Stomach (tissue), 9 donors: Measurements from ENCODE around the gene KNOP1. TPM values are rescaled to one million over a fixed set of nuclear protein-coding genes. Genes with fewer than 3 reads are reported as not detected.
"Not testable (repeated sequence)": the region's sequence is repeated elsewhere in the genome, so short reads cannot be mapped to it uniquely, and the experiment has no call there.

Experiments
- DNase-seq, 2 donors: peaks; one replicate each; pipeline versions ENCODE4 v3.0.0 to v3.0.0-alpha.2; 2013 to 2019
- H3K27ac ChIP-seq, 5 donors: fragments of 200-600 bp in 4 of 5; sonication (generic) in 4 of 5; one replicate each; pipeline ENCODE4 v1.5.1; 2013 to 2019; ENCODE audit warnings: mild to moderate bottlenecking in 1 of 5, moderate library complexity in 1 of 5
- H3K27me3 ChIP-seq, 3 donors: fragments of 200-600 bp; sonication (generic); one replicate each; pipeline ENCODE4 v1.5.1; 2017 to 2019; ENCODE audit warnings: mixed run types in 1 of 3
- H3K36me3 ChIP-seq, 4 donors: fragments of 200-600 bp; sonication (generic); 1 replicate in 3 of 4; 2 replicates in 1 of 4; pipeline ENCODE4 v1.5.1; 2016 to 2019
- H3K4me1 ChIP-seq, 4 donors: fragments of 200-600 bp; sonication (generic); one replicate each; pipeline ENCODE4 v1.5.1; 2016 to 2019
- H3K4me3 ChIP-seq, 4 donors: fragments of 200-600 bp; sonication (generic) in 3 of 4; one replicate each; pipeline ENCODE4 v1.5.1; 2016 to 2019; ENCODE audit warnings: mild to moderate bottlenecking in 1 of 4
- H3K9me3 ChIP-seq, 4 donors: fragments of 200-600 bp; sonication (generic); one replicate each; pipeline ENCODE4 v1.5.1; 2016 to 2019
- EP300 ChIP-seq: sonication (generic); formaldehyde crosslinking; IDR thresholded peaks from one replicate; pipeline ENCODE4 v1.6.1; 2017; ENCODE audit warnings: antibody characterized with exemption
- POLR2A ChIP-seq, 4 donors: fragments of 450-650 bp; IDR thresholded peaks; one replicate each; pipeline ENCODE4 v1.6.1; 2016; ENCODE audit warnings: antibody characterized with exemption in 4 of 4, control low read depth in 2 of 4, mild to moderate bottlenecking in 1 of 4, moderate library complexity in 1 of 4
- POLR2AphosphoS5 ChIP-seq, 3 donors: sonication (generic); formaldehyde crosslinking; IDR thresholded peaks; one replicate each; pipeline ENCODE4 v1.6.1; 2016; ENCODE audit warnings: antibody characterized with exemption in 3 of 3
- WGBS, 5 donors: extraction: QIAGEN DNeasy Blood & Tissue Kit in 3 of 5; methylation state at CpG; one replicate each; pipeline versions ENCODE4 v1.1.5 to v1.1.7; 2013 to 2018; 5-methylcytosine and 5-hydroxymethylcytosine counted together
- intact Hi-C: fragments of 100-400 bp; cut with DNase I; formaldehyde crosslinking; loops from one replicate; pipeline ENCODE4 v1.15.1; 2023; ENCODE audit warnings: low total_unique reads
- polyA plus RNA-seq, 3 donors: library from polyadenylated mRNA; stranded (reverse); fragments of 200-250 nt; gene quantifications; one replicate each; pipeline ENCODE4 v1.2.3, GENCODE V29; 2013
- total RNA-seq, 5 donors: library from RNA; depleted of rRNA; stranded (reverse); fragments of >200 nt; gene quantifications; one replicate each; pipeline versions ENCODE4 v1.1.0 to v1.2.3, GENCODE V29; 2014 to 2016
- TF ChIP-seq, protein P1 (sequence below), 7 experiments: fragments of 450-650 bp in 4 of 7; fragments of 200-600 bp in 3 of 7; sonication (generic) in 3 of 7; IDR thresholded peaks; one replicate each; pipeline ENCODE4 v1.5.1; 2016 to 2019; ENCODE audit warnings: antibody characterized with exemption in 7 of 7, control low read depth in 2 of 7, mild to moderate bottlenecking in 1 of 7
- donor health status: healthy with polysubstance abuse.
- donor health status: Bipolar disorder and iron deficiency.
- donor health status: healthy.

KNOP1 gene
- total and polyA plus RNA-seq, 8 donors: 7.2 to 26.3 (median 13.3) TPM

DNA sequence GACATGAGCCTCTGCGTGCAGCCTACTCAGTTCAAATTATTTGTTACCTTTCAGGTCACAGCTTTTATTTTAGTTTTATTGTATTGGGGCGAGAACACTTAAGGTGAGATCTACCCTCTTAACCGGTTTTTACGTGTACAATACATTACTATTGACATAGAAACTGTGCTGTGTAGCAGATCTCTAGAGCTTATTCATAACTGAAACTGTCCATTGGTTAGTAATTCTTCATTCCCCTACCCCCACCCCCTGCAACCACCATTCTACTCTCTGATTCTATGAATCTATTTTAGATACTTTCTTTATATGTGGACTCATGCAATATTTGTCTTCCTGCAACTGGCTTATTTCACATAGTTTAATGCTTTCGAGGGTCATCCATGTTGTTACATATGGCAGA is 43.5 kb downstream of the KNOP1 start:
- Histone ChIP-seq H3K4me1 (no peaks in the 10 kb centered on the region), H3K27ac (no peak overlapping the region), H3K27me3 (no peaks in the 10 kb centered on the region), H3K9me3 (no peaks in the 10 kb centered on the region), H3K36me3 (peaks cover 14 to 87% (median 63%) of the 10 kb centered on the region in 4 donors), H3K4me3 (no peak overlapping the region)
- no peak for DNase-seq
- TF ChIP-seq, protein P1, sequence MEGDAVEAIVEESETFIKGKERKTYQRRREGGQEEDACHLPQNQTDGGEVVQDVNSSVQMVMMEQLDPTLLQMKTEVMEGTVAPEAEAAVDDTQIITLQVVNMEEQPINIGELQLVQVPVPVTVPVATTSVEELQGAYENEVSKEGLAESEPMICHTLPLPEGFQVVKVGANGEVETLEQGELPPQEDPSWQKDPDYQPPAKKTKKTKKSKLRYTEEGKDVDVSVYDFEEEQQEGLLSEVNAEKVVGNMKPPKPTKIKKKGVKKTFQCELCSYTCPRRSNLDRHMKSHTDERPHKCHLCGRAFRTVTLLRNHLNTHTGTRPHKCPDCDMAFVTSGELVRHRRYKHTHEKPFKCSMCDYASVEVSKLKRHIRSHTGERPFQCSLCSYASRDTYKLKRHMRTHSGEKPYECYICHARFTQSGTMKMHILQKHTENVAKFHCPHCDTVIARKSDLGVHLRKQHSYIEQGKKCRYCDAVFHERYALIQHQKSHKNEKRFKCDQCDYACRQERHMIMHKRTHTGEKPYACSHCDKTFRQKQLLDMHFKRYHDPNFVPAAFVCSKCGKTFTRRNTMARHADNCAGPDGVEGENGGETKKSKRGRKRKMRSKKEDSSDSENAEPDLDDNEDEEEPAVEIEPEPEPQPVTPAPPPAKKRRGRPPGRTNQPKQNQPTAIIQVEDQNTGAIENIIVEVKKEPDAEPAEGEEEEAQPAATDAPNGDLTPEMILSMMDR (IDR thresholded peaks at IDR 0.05): no peak
- TF ChIP-seq POLR2A (IDR thresholded peaks at IDR 0.05) (no peak), EP300 (no peak), POLR2AphosphoS5 (IDR thresholded peaks at IDR 0.05) (no peak)
- 95 to 99% (median 97%) methylated on average over 5 of the region's 5 CpGs for WGBS, 5 donors
- intact Hi-C loops: no loop called here

DNA sequence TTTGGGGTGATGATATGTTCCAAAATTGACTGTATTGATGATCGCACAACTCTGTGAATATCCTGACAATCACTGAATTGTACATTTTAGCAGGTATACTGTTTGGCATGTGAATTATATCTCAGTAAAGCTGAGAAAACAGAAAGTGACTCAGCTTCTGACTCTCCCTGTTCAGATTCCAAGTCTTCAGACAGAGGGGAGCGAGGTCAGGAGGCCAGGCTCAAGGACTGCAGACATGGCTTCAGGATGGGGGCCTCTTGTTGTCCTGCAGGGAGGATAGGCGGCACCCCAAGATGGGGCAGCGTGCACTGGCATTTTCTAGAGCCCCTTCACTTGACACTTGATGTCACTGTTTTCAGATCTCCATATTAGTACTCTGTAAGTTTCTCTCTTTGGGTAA is 45.6 kb downstream of the KNOP1 start:
- no peaks in the 10 kb centered on the region for H3K4me1 ChIP-seq
- H3K36me3 ChIP-seq: peaks cover 20 to 97% (median 76%) of the 10 kb centered on the region in 4 donors
- no peak overlapping the region for H3K4me3 ChIP-seq
- no peak overlapping the region for H3K27ac ChIP-seq
- no peaks in the 10 kb centered on the region for H3K27me3 ChIP-seq
- no peak for DNase-seq
- intact Hi-C loops: no loop called here
- TF ChIP-seq, protein P1 (IDR thresholded peaks at IDR 0.05): no peak
- TF ChIP-seq POLR2AphosphoS5 (IDR thresholded peaks at IDR 0.05) (no peak), POLR2A (IDR thresholded peaks at IDR 0.05) (no peak), EP300 (no peak)
- H3K9me3 ChIP-seq: no peaks in the 10 kb centered on the region
- WGBS, 5 donors: 94 to 99% (median 98%) methylated on average over 4 of the region's 4 CpGs

DNA sequence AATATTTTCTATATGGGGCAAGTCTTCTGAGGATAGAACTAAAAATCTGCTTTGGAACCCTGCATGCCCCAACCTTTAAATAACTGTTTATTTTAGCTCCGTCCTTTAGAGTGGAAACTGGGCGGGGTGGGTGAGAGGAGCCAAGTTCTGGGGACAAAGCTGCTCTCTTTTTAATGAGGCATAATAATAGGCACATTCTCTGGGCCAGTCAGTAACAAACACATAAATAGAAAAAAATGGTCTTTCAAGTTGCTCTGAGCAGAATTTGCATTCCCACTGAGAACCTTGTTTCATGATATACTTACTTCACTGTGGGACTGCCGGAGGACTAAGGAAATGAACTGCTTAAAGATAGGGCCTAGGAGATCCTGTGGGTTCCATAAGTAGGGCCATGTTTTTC is 51.5 kb downstream of the KNOP1 start:
- intact Hi-C loops: no loop called here
- Histone ChIP-seq H3K27ac (no peak overlapping the region), H3K4me3 (no peak overlapping the region), H3K9me3 (no peaks in the 10 kb centered on the region), H3K27me3 (no peaks in the 10 kb centered on the region), H3K4me1 (peaks cover 0 to 11% (median 4%) of the 10 kb centered on the region in 4 donors), H3K36me3 (peaks cover 20 to 64% (median 49%) of the 10 kb centered on the region in 4 donors)
- 25 to 42% (median 32%) methylated on average over 3 of the region's 3 CpGs for WGBS, 5 donors
- DNase-seq: no peak
- TF ChIP-seq POLR2AphosphoS5 (IDR thresholded peaks at IDR 0.05) (no peak), POLR2A (IDR thresholded peaks at IDR 0.05) (no peak), EP300 (no peak)
- TF ChIP-seq, protein P1 (IDR thresholded peaks at IDR 0.05): no peak

DNA sequence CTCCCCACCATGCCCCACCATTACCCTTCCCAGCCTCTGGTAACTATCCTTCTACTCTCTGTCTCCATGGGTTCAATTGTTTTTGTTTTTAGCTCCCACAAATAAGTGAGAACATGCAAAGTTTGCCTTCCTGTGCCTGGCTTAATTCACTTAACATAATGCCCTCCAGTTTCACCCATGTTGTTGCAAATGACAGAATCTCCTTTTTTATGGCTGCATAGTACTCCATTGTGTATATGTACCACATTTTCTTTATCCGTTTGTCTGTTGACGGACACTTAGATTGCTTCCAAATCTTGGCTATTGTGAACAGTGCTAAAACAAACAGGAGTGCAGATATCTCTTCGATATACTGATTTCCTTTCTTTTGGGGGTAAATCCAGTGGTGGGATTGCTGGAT is 52.7 kb downstream of the KNOP1 start:
- Histone ChIP-seq H3K36me3 (peaks cover 14 to 56% (median 42%) of the 10 kb centered on the region in 4 donors), H3K4me1 (peaks cover 0 to 11% (median 4%) of the 10 kb centered on the region in 4 donors)
- H3K27me3 ChIP-seq, H3K9me3 ChIP-seq, H3K27ac ChIP-seq, DNase-seq, H3K4me3 ChIP-seq, intact Hi-C loops: not testable (repeated sequence)
- 92 to 96% (median 94%) methylated on average over 3 of the region's 3 CpGs for WGBS, 5 donors

DNA sequence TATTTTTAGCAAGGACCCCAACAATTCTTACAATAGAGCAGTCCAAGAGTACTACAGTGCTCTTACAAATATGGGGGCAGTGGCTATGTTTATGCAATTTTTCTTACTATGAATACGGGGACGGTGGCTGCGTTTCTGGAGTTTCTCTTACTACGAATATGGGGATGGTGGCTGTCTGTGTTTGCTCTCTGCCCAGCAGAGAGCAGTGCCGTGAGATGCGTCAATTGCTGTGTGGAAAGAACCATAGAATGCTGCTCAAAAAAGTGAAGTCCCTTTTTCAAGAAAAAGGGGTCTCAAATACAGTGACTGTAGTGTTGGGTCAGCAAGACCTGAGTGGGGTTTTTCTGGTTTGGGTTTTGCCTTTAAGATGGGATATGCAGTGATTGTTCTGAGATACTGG is 53.9 kb downstream of the KNOP1 start:
- TF ChIP-seq, protein P1 (IDR thresholded peaks at IDR 0.05): no peak
- no peak for TF ChIP-seq POLR2A (IDR thresholded peaks at IDR 0.05)
- no peaks in the 10 kb centered on the region for H3K9me3 ChIP-seq
- WGBS, 5 donors: 90 to 99% (median 97%) methylated on average over 6 of the region's 6 CpGs
- no peaks in the 10 kb centered on the region for H3K27me3 ChIP-seq
- no peak overlapping the region for H3K27ac ChIP-seq
- H3K4me1 ChIP-seq: peaks cover 0 to 11% (median 4%) of the 10 kb centered on the region in 4 donors
- intact Hi-C loops: no loop called here
- H3K36me3 ChIP-seq: peaks cover 3 to 50% (median 35%) of the 10 kb centered on the region in 4 donors
- H3K4me3 ChIP-seq: no peak overlapping the region
- no peak for DNase-seq
